HG02798 (cell line): Measurements from ENCODE around the gene WWC2.
"Not testable (repeated sequence)": the region's sequence is repeated elsewhere in the genome, so short reads cannot be mapped to it uniquely, and the experiment has no call there.

Source experiments
- ATAC-seq: cut with Tn5 transposase; IDR thresholded peaks from one replicate; pipeline ENCODE4 v1.9.1; 2021; ENCODE audit warnings: mild to moderate bottlenecking; ENCODE audit not compliant: unreplicated experiment, poor library complexity

WWC2 gene

DNA sequence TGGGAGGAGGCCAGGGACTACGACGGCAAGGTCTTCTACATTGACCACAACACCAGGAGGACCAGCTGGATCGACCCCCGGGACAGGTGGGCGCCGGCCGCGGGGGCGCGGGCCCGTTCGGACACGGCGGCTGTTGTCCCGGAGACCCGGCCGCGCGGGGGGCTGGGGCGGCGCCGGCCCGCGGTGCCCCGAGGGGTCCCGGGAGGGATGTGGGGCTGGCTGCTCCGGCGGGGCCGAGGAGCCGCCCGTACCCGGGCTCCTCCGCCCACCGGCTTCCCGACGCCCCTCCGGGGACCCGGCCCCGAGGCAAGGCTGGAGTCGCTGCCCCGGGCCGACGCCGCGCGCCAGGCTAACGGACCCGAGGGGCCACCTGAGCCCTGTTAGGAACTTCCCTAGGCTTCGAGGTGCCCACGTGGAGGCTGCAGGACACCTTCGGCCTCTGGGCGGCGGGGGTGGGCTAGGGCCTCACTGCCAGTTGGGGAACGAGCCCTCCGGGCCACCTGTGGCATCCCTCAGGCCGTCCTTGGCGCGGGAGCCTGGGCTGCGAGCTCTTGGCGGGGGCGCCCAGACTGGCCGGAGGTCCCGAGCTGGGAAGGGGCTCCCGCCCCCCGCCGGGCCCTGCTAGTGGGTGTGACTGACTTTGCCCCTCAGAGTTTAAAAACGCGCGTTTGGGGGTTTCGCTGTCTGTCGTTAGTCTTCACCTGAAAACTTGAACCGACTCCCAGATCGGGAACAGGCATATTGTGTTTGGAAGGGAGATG lies 660 bp downstream of the WWC2 start:
- peak; percentile 4 for ATAC-seq

DNA sequence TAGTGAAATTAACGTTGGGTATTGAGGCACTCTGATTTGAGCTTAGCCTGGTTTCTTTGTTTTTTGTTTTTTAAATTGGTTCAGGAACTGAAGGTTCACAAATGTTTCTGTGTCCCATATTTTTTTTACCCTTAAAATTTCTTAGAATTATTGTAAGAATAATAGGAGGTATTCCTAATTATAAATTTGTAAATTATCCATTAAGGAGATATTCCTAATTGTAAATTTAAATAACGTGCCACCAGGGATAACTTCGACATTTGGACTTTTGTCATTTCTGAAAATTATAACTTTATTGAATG lies 1.2 kb downstream of the WWC2 start:
- ATAC-seq = no peak

DNA sequence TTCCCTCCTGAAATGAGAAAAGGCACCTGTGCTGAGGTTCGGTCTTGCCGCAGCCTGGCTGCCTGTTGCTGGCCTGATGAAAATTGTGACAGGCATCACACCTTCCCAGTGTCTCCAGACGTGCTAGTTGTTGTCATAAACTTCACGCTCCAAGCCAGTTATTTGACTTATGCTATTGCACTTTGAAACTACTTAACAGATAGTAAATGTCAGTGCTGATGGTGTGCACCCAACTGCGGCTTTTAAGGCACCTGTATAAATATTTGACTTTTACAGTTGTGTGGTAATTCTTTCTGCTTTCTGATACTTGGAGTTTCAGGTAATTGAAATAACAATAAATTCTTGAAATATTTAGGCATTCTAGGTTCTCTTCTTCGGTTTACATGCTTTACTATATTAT lies 1.8 kb downstream of the WWC2 start:
- no peak for ATAC-seq

DNA sequence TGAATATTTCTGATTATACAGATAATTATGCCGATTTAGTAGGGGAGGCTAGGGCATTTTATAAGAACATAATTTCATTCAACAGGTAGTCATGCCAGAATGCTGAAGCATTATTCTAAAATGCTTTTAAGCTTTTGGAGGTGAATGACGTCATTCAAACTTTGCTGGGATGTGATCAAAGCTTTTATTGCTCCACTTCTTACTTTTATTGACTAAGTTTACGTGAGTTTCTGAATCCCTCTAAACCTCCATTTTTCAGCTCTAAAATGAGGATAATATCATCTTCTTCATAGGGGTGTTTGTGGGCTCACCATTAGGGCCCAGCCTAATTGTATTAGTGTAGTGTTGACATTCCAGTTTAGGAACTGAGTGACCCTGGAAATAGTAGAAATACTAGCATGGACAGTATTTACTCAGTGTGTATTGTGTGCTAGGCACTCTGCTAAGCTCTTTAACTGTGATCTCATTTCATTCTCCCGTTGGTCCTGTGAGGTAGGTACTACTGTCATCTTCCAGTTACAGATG lies 3.0 kb downstream of the WWC2 start:
- no peak for ATAC-seq

DNA sequence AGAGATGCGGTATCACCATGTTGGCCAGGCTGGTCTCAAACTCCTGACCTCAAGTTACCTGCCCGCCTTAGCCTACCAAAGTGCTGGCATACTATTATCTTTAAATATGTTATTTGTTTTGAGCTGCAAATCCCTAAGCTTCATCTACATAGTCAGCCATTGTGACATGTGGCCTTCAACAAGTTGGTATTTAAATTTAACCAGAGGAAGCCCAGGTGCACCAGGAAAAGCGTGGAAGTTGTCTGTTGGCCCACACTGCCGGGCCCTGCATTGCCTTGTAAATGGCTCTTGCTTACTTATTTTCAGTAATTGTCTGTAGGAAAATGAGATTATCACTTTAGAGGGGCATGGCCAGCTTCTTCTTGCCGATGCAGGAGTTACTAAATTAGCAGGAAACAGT lies 6.0 kb downstream of the WWC2 start:
- no peak for ATAC-seq

DNA sequence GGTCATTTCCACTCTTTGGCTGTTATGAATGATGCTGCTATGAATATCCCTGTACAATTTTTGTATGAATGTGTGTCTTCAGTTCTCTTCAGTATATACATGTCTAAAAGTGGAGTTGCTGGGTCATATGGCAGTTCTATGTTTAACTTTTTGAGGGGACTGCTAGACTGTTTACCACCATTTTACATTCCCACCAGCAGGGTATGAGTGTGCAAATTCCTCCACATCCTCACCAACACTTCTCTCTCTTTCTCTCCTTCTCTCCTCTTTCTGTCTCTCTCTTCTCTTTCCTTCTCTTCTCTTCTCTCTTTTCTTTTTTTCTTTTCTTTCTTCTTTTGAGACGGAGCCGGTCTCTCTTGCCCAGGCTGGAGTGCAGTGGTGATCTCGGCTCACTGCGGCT lies 7.8 kb downstream of the WWC2 start:
- no peak for ATAC-seq

DNA sequence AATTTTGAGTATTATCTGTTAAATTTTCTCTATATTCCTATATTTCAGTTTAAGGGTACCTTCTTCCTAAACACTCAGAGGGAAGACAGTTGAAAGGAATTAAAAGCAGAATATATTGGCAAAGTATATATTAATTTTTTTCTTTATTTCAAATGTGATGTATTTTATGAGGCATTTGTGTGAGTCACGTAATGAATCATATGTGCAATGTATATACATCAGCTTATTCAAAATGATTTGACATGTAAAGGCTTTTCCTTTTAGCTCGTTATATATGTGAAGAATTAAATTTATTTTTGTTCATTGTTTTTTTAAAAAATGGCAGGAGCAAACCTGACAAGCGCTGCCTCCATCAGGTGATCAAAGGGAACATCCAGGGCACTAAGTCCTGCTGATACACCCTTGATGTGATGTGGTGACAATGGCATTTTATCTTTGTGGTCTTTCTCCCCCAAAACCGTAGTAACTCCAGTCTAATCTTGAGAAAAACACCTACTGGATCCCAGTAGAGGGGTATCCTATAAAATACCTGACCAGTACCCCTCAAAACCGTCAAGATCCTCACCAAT lies 8.9 kb downstream of the WWC2 start:
- ATAC-seq = no peak

DNA sequence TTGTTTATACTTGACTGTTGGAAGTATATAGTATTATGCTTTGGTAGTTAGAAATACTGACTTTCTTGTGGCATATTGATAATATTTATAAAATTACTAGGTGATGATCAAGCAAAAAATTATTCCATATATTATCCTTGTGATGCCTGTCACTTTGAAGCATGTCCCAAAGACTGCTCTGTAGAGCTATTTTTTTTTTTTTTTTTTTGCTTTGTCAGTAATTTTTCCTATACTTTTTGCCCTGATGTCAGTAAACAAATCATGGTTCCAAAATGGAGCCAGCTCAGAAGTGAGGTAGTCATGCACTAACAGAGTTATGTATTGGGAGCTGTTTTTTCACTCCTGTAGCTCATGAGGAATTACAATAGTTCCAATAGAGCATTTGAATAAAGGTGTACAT lies 11.2 kb downstream of the WWC2 start:
- no peak for ATAC-seq

DNA sequence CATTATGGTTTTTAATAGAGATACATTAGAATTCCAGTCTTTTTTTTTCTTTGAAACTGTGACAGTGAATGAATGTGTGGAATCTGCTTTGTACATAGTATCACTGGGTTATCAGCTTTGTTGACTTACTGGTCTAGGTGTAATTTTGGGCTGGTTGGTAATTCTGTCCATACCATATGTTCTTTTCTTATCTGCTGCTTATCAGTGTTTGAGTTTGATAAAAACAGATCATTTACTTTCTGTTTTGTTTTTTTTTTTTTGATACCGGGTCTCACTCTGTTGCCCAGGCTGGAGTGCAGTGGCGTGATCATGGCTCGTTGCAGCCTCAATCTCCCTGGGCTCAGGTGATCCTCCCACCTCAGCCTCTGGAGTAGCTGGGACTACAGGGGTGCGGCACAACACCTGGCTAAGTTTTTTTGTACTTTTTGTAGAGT lies 12.4 kb downstream of the WWC2 start:
- ATAC-seq = no peak

DNA sequence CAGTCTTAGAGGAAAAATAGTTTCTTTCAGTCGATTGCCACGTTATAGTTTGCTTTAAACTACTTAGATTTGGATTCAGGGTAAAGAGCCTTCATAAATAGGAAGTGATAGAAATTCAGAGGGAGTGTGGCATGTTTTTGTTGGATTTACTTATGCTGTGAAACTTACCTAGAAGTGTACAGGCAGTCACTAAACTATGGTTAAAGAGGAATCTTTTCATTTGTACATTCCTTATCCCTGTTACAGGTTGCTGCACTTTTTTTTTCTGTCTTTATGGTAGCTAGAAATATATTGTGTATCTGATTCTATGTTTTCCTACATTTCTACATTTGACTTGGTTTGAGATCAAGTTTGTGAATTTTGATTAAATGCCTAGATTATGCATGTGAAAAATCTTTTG lies 19.1 kb downstream of the WWC2 start:
- ATAC-seq = no peak

DNA sequence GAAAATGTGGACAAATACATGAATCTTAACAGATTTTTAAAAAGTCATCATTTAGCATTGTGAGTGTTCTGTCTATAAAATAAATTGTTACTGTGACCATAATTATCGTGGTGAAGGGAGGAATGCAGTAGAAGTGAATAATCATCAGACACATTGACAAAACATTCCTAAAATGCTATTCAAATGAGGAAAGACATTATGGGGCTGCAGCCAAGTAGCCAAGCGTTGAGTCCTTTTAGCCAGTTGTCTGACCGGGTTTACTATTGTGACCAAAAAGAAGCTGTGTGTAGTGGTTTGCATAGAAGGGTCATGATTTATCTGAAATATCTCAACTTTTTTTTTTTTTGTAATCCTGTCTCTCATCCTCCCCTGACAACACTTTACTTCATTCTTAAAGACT lies 19.5 kb downstream of the WWC2 start:
- ATAC-seq = no peak

DNA sequence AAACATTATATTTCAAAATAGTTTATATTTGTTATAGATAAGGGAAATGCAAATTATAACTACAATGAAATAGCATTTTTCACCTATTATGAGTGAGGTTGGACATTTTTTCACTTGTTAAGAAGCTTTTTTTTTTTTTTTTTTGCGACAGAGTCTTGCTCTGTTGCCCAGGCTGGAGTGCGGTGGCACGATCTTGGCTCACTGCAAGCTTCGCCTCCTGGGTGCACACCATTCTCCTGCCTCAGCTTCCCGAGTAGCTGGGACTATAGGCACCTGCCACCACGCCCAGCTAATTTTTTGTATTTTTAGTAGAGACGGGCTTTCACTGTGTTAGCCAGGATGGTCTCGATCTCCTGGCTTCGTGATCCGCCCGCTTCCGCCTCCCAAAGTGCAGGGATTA lies 22.6 kb downstream of the WWC2 start:
- not testable (repeated sequence) for ATAC-seq

DNA sequence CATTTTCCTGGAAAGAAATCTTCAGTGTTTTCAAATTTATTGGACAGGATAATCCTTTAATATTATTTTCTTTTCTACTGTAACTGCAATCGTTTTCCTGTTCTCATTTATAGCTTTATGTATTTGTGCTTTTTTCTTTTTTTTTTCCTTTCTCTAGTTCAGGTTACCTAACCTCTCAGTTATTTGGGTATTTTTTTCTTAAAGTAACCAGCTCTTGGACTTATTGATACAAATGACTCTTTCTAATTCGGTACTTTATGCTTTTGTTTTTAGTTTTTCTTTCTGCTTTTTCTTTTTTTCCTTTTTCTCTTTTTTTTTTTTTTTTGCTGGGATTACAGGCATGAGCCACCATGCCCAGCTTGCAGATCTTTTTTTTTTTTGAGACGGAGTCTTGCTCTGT lies 25.2 kb downstream of the WWC2 start:
- ATAC-seq = no peak

DNA sequence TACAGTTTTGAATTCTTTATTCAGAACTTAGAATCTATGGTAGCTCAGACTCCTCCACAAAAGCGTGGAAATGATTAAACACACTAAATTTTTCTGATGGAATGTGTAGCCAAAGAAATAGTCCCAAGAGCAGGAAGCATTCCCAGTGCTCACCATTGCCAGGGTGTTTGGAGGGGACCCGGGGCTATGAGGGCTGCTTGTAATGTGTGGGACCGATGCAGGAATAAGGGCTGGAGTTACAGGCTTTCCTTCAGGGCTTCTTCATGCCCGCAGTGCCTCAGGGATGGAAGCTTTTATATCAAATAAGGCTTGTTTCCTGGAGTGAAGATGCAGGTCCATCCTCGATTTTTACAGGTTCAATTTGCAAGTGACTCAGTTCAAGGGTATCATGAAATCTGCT lies 25.8 kb downstream of the WWC2 start:
- ATAC-seq = no peak

DNA sequence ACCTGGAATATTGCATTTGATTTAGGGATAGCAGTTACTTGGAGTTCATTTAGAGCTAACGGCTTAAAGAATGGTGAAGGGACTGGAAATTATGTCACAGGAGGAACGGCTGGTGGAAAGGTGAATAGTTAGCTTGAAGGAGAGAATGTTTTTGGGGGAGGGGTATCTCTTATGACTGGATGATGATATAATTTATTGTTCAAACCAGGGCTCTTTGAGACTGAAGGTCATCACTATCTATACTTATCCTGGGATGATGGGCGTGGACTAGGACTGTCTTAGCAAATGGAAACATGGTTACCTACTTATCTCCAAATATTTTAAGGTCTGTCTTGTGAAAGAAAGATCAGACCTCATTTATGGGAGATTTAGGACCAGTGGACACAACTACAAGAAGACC lies 30.1 kb downstream of the WWC2 start:
- no peak for ATAC-seq

DNA sequence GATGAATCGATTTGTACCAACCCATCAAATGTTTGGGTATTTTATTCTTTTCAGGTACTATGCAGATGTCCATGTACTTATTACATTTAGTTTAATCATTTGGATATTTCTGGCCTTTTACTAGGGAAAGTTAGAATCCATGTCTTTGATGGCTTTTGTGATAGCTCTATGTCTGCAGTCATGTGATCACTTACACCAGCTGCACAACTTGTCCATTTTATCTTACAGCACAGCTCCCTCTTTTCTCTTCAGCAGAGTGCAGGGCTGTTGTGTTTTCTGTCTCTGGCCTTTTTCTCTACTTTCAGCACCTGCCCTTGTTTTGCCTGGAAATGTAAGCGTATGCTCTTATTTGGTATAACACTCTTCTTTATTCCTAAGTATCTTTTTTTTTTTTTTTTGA lies 30.6 kb downstream of the WWC2 start:
- ATAC-seq = no peak

DNA sequence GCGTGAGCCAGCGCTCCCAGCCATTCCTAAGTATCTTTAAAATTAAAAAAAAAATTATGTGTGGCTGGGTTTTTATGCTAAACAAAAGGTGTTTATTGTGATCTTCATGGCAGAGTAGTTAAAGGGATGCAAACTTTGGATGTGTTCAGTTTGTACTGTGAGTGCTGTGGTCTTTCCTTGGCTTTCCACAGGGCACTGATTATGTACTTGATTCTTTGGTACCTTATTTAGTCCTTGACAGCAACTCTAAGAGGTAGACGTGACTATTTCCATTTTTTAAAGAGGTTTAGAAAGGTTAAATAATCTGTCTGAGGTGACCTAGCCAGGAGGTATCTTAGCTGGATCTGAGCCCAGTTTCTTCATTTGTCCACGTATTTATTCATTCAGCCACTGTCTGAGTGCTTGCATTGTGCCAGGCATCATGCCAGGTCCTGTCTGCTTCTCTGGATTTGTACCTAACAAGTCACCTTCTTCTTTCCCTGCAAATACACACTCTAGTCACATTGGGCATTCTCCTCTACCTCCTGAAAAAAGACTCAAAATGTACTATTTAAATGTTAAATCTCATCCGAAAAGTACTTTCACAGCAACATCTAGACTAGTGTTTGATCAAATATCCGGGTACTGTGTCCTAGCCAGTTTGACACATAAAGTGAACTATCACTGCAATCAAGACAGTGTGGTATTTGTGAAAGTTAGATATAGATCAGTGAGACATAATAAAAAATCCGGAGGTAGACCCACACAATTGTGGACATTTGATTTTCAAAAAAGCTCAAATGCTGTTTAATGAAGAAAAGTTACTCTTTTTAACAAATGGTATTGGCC lies 31.5 kb downstream of the WWC2 start:
- no peak for ATAC-seq

DNA sequence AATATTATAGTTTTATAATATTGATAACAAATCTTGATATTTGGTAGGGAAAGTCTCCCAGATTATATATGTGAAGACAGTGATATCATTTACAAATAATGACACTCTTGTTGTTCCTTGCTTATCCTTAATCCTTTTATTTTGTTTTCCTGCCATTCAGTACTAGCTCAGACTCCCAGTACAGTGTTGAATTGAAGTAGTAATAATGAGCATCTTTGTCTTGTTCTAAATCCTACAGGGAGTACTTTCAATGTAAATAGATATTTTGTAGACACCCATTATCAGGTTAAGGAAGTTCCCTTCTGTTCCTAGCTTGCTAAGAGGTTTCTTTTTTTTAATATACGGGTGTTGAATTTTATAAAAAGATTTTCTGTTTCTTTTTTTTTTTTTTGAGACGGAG lies 33.0 kb downstream of the WWC2 start:
- ATAC-seq = no peak

DNA sequence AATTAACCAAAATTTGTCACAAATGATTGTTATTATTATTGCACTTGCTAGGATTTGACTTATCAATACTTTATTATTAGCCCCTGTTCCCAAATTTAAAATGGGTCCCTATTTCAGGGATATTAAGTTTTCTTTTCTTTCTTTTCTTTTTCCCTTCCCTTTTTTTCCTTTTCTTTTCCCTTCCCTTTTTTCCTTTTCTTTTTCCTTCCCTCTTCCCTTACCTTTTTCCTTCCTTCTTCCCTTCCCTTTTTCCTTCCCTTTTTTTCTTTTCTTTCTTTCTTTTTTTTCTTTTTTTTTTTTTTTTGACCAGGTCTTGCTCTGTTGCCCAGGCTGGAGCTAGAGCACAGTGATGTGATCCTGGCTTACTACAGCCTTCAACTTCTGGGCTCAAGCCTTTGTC lies 33.8 kb downstream of the WWC2 start:
- ATAC-seq = no peak

DNA sequence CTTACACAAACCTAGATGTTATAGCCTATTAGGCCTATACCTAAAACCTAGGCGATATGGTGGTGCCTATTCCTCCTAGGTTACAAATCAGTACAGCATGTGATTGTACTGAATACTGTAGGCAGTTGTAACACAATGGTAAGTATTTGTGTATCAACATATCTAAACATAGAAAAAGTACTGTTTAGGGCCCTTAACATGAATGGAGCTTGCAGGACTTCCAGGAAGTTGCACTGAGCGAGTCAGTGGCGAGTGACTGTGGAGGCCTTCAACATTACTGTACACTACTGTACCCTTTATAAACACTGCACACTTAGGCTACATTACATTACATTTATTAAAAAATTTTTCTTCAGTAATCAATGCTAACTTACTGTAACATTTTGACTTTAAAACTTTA lies 37.8 kb downstream of the WWC2 start:
- no peak for ATAC-seq

DNA sequence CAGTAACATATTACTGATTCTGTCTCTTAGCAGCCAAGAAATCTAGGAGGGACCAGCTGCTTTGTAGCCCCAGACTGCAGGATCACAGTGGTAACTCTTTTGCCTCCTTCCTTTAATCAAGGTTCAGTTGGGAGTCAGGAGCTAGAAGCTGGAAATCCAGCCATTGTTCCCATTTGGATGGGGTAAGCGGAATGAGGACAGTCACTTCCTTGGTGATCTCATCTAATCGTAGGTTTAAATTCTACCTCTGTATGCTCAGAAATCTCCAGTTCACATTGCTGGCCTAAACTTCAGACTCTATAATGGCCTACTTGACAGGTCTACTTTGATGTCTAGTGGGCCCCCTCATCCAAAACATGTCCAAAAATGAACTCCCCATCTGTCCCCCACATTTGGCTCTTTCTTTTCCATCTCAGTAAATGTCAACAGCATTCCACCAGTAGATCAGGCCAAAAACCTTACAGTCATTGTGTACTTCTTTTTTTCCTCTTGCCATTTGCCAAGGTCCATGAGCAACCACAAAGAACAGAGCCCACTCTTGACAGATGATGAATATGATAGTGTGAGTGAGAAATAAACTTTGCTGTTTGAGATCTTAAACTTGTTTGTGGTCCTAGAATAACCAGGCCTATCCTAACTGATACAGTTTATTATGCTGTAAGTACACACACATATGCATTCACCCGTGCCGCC lies 40.1 kb downstream of the WWC2 start:
- no peak for ATAC-seq
